OCI-LY3 (cell line): ENCODE data around the gene ATOSB.
"Not testable (repeated sequence)": the region's sequence is repeated elsewhere in the genome, so short reads cannot be mapped to it uniquely, and the experiment has no call there.

Experiments used
- CTCF ChIP-seq: fragments of 200-600, 300-600 bp; sonication (generic); IDR thresholded peaks from 2 replicates; pipeline ENCODE4 v1.5.1; 2014; ENCODE audit warnings: antibody characterized with exemption, low read length, low read depth
- EZH2phosphoT487 ChIP-seq: fragments of 200-600 bp; shearing (Covaris generic); IDR thresholded peaks from 2 replicates; pipeline ENCODE4 v1.6.1; 2018; ENCODE audit warnings: antibody characterized with exemption, mixed run types, low read depth

- TF ChIP-seq CTCF, EZH2phosphoT487: not testable (repeated sequence)
Observed at GRCh38 chr9:35147941-35148563, 32.4 kb upstream of the ATOSB start.
